ENCODE measurements around the gene TNFRSF9. TPM values are rescaled to one million over a fixed set of nuclear protein-coding genes. Genes with fewer than 3 reads are reported as not detected.
"Not testable (repeated sequence)": the region's sequence is repeated elsewhere in the genome, so short reads cannot be mapped to it uniquely, and the experiment has no call there.

The TNFRSF9 gene
- polyA plus RNA-seq, 1 of the 3 experiments (the other 2 are of a cell fraction), result 2.9 TPM

DNA sequence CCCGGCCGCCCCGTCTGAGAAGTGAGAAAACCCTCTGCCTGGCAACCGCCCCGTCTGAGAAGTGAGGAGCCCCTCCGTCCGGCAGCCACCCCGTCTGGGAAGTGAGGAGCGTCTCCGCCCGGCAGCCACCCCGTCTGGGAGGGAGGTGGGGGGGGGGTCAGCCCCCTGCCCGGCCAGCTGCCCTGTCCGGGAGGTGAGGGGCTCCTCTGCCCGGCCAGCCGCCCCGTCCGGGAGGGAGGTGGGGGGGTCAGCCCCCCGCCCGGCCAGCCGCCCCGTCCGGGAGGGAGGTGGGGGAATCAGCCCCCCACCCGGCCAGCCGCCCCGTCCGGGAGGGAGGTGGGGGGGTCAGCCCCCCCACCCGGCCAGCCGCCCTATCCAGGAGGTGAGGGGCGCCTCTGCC, 12.2 kb upstream of the TNFRSF9 start:
- H3K27ac ChIP-seq (ENCODE audit: low read depth in 2 of 2, low read length in 1 of 2); H3K79me2 ChIP-seq (ENCODE audit: insufficient read depth); DNase-seq; H3K9me2 ChIP-seq; H2AFZ ChIP-seq (ENCODE audit: low read depth); POLR2A ChIA-PET; H3K27me3 ChIP-seq (ENCODE audit: insufficient read depth); H3K4me1 ChIP-seq (ENCODE audit: control insufficient read depth in 1 of 2, insufficient read depth in 2 of 2, low read depth in 1 of 2, low read length in 1 of 2); H3F3A ChIP-seq (replicated peaks; ENCODE audit: insufficient read depth); H3K36me3 ChIP-seq (replicated peaks in 1 of 2; ENCODE audit: control insufficient read depth in 1 of 2, insufficient read depth in 2 of 2, low read length in 1 of 2); CTCF ChIA-PET; H3K4me2 ChIP-seq; H3K4me3 ChIP-seq (ENCODE audit: low read depth in 2 of 2, low read length in 1 of 2); H4K20me1 ChIP-seq (ENCODE audit: insufficient read depth); H3K9me3 ChIP-seq; H3K9ac ChIP-seq: not testable (repeated sequence)
- WGBS (ENCODE audit: low lambda C conversion rate), result no CpG with 5 or more reads among the region's 30 CpGs

DNA sequence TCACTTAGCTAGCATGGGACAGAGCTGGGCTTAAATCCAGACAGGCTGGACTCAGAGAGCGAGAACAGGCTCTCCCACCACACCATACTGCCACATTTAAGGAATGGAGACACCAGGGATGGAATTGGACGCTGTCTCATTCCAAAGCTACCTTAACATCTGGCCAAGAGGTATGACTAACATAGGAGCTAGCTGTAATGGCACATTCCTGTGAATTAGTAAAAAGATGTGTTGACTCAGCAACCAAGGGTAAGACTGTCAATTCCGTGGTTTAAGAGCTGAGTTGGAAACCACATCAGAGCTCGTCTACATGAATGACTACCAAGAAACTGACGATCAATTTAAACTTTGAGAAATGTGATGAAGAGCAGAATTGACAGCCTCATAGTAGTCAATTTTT, 8.3 kb upstream of the TNFRSF9 start:
- 32% methylated on average over 5 of the region's 5 CpGs for WGBS (ENCODE audit: low lambda C conversion rate)
- POLR2A ChIA-PET, result no interaction called here
- H3K27ac ChIP-seq (ENCODE audit: low read depth in 2 of 2, low read length in 1 of 2), result no peak overlapping the region
- TF ChIP-seq, protein P1, sequence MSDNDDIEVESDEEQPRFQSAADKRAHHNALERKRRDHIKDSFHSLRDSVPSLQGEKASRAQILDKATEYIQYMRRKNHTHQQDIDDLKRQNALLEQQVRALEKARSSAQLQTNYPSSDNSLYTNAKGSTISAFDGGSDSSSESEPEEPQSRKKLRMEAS (IDR thresholded peaks at IDR 0.05; ENCODE audit: low read depth), result no peak
- no peak for TF ChIP-seq EZH2phosphoT487 (IDR thresholded peaks at IDR 0.05; ENCODE audit: borderline replicate concordance, low read depth)
- no peak for TF ChIP-seq RCOR1 (IDR thresholded peaks at IDR 0.05; ENCODE audit: low read length)
- no peak for TF ChIP-seq SIN3A (IDR thresholded peaks at IDR 0.05; ENCODE audit: borderline replicate concordance, low read depth, low read length)
- TF ChIP-seq, protein P2, sequence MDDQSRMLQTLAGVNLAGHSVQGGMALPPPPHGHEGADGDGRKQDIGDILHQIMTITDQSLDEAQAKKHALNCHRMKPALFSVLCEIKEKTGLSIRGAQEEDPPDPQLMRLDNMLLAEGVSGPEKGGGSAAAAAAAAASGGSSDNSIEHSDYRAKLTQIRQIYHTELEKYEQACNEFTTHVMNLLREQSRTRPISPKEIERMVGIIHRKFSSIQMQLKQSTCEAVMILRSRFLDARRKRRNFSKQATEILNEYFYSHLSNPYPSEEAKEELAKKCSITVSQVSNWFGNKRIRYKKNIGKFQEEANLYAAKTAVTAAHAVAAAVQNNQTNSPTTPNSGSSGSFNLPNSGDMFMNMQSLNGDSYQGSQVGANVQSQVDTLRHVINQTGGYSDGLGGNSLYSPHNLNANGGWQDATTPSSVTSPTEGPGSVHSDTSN (IDR thresholded peaks at IDR 0.05), result peak; percentile 41
- TF ChIP-seq, protein P3, sequence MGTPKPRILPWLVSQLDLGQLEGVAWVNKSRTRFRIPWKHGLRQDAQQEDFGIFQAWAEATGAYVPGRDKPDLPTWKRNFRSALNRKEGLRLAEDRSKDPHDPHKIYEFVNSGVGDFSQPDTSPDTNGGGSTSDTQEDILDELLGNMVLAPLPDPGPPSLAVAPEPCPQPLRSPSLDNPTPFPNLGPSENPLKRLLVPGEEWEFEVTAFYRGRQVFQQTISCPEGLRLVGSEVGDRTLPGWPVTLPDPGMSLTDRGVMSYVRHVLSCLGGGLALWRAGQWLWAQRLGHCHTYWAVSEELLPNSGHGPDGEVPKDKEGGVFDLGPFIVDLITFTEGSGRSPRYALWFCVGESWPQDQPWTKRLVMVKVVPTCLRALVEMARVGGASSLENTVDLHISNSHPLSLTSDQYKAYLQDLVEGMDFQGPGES (IDR thresholded peaks at IDR 0.05; ENCODE audit: low read depth, low read length), result no peak
- TF ChIP-seq FOSL2 (IDR thresholded peaks at IDR 0.05; ENCODE audit: borderline replicate concordance, low read depth), result peak; percentile 38; the same call in 1 of the 2 replicates
- TF ChIP-seq, protein P4, sequence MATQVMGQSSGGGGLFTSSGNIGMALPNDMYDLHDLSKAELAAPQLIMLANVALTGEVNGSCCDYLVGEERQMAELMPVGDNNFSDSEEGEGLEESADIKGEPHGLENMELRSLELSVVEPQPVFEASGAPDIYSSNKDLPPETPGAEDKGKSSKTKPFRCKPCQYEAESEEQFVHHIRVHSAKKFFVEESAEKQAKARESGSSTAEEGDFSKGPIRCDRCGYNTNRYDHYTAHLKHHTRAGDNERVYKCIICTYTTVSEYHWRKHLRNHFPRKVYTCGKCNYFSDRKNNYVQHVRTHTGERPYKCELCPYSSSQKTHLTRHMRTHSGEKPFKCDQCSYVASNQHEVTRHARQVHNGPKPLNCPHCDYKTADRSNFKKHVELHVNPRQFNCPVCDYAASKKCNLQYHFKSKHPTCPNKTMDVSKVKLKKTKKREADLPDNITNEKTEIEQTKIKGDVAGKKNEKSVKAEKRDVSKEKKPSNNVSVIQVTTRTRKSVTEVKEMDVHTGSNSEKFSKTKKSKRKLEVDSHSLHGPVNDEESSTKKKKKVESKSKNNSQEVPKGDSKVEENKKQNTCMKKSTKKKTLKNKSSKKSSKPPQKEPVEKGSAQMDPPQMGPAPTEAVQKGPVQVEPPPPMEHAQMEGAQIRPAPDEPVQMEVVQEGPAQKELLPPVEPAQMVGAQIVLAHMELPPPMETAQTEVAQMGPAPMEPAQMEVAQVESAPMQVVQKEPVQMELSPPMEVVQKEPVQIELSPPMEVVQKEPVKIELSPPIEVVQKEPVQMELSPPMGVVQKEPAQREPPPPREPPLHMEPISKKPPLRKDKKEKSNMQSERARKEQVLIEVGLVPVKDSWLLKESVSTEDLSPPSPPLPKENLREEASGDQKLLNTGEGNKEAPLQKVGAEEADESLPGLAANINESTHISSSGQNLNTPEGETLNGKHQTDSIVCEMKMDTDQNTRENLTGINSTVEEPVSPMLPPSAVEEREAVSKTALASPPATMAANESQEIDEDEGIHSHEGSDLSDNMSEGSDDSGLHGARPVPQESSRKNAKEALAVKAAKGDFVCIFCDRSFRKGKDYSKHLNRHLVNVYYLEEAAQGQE (IDR thresholded peaks at IDR 0.05; ENCODE audit: low read depth, low read length), result no peak
- no peak for TF ChIP-seq NRF1 (IDR thresholded peaks at IDR 0.05; ENCODE audit: low read depth, low read length)
- TF ChIP-seq GATA2 (CRISPR knock-in tag; IDR thresholded peaks at IDR 0.05), result no peak
- no peak for TF ChIP-seq GABPA (IDR thresholded peaks at IDR 0.05; ENCODE audit: low read depth)
- TF ChIP-seq, protein P5, sequence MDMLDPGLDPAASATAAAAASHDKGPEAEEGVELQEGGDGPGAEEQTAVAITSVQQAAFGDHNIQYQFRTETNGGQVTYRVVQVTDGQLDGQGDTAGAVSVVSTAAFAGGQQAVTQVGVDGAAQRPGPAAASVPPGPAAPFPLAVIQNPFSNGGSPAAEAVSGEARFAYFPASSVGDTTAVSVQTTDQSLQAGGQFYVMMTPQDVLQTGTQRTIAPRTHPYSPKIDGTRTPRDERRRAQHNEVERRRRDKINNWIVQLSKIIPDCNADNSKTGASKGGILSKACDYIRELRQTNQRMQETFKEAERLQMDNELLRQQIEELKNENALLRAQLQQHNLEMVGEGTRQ (IDR thresholded peaks at IDR 0.05; ENCODE audit: borderline replicate concordance, low read depth, low read length), result no peak
- no peak for TF ChIP-seq POLR2AphosphoS5 (IDR thresholded peaks at IDR 0.05; ENCODE audit: low read depth, low read length)
- TF ChIP-seq ELF1 (IDR thresholded peaks at IDR 0.05), result no peak
- TF ChIP-seq, protein P6, sequence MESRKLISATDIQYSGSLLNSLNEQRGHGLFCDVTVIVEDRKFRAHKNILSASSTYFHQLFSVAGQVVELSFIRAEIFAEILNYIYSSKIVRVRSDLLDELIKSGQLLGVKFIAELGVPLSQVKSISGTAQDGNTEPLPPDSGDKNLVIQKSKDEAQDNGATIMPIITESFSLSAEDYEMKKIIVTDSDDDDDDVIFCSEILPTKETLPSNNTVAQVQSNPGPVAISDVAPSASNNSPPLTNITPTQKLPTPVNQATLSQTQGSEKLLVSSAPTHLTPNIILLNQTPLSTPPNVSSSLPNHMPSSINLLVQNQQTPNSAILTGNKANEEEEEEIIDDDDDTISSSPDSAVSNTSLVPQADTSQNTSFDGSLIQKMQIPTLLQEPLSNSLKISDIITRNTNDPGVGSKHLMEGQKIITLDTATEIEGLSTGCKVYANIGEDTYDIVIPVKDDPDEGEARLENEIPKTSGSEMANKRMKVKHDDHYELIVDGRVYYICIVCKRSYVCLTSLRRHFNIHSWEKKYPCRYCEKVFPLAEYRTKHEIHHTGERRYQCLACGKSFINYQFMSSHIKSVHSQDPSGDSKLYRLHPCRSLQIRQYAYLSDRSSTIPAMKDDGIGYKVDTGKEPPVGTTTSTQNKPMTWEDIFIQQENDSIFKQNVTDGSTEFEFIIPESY (IDR thresholded peaks at IDR 0.05; ENCODE audit: borderline replicate concordance, low read depth), result no peak
- TF ChIP-seq TAF1 (IDR thresholded peaks at IDR 0.05; ENCODE audit: borderline replicate concordance, low read depth, low read length), result no peak
- TF ChIP-seq TCF12 (IDR thresholded peaks at IDR 0.05), result peak; percentile 49
- TF ChIP-seq FOXM1 (IDR thresholded peaks at IDR 0.05; ENCODE audit: low read depth), result no peak
- TF ChIP-seq EP300 (IDR thresholded peaks at IDR 0.05; ENCODE audit: borderline replicate concordance in 1 of 2, low read depth in 1 of 2, low read length in 1 of 2), result no peak
- no peak for TF ChIP-seq RAD21 (IDR thresholded peaks at IDR 0.05; ENCODE audit: low read length)

More for the DNA sequence above, 8.3 kb upstream of the TNFRSF9 start:
- H3K4me2 ChIP-seq, result no peak overlapping the region
- 0 out of 2 replicates have a peak overlapping the region, but pooled peaks have one; percentile 18 for H2AFZ ChIP-seq (ENCODE audit: low read depth)
- no peak overlapping the region for H3K4me3 ChIP-seq (ENCODE audit: low read depth in 2 of 2, low read length in 1 of 2)
- no peaks in the 10 kb centered on the region for H3K9me3 ChIP-seq
- H3K9me2 ChIP-seq, result no peaks in the 10 kb centered on the region
- H3F3A ChIP-seq (replicated peaks; ENCODE audit: insufficient read depth), result no peaks in the 10 kb centered on the region
- no peak for DNase-seq
- no peaks in the 10 kb centered on the region for H3K79me2 ChIP-seq (ENCODE audit: insufficient read depth)
- no peaks in the 10 kb centered on the region for H3K27me3 ChIP-seq (ENCODE audit: insufficient read depth)
- H3K36me3 ChIP-seq (replicated peaks in 1 of 2; ENCODE audit: control insufficient read depth in 1 of 2, insufficient read depth in 2 of 2, low read length in 1 of 2), result no peaks in the 10 kb centered on the region
- CTCF ChIA-PET, result interaction anchor here (0.9 to 1.2 kb wide), 3 partner anchors 26 to 281 kb away, joined by 3 to 6 read pairs (median 4); no protein-coding TSS in a partner anchor
- H3K4me1 ChIP-seq (ENCODE audit: control insufficient read depth in 1 of 2, insufficient read depth in 2 of 2, low read depth in 1 of 2, low read length in 1 of 2), result peaks cover 0 to 4% of the 10 kb centered on the region in 2 experiments; a peak in 1 of 4 replicates
- H4K20me1 ChIP-seq (ENCODE audit: insufficient read depth), result no peaks in the 10 kb centered on the region
- no peak overlapping the region for H3K9ac ChIP-seq
